Fibroblast of villous mesenchyme (primary cell): ENCODE data around the gene RFNG. TPM values are rescaled to one million over a fixed set of nuclear protein-coding genes. Genes with fewer than 3 reads are reported as not detected.
"Not testable (repeated sequence)": the region's sequence is repeated elsewhere in the genome, so short reads cannot be mapped to it uniquely, and the experiment has no call there.

Experiments used
- DNase-seq: peaks from one replicate; pipeline ENCODE4 v3.0.0-alpha.2; 2010; ENCODE audit warnings: low read depth
- H3K4me3 ChIP-seq: 2 replicates; pipeline ENCODE4 v1.5.1; 2011; ENCODE audit warnings: low read depth, mild to moderate bottlenecking, low read length
- total RNA-seq: library from RNA; depleted of rRNA; stranded (reverse); fragments of >200 nt; gene quantifications from 2 replicates; pipeline ENCODE4 v1.2.3, GENCODE V29; 2012
- TF ChIP-seq, protein P1 (sequence below): IDR thresholded peaks from 2 replicates; pipeline ENCODE4 v1.5.1; 2012; ENCODE audit warnings: low read depth, mild to moderate bottlenecking, low read length; ENCODE audit not compliant: insufficient read depth

Gene RFNG
- total RNA-seq, 1 donor = 47.5 TPM

GRCh38 chr17:82039695-82040299 is 11.8 kb downstream of the RFNG start:
- DNase-seq = no peak
- no peak overlapping the region for H3K4me3 ChIP-seq
- TF ChIP-seq, protein P1, sequence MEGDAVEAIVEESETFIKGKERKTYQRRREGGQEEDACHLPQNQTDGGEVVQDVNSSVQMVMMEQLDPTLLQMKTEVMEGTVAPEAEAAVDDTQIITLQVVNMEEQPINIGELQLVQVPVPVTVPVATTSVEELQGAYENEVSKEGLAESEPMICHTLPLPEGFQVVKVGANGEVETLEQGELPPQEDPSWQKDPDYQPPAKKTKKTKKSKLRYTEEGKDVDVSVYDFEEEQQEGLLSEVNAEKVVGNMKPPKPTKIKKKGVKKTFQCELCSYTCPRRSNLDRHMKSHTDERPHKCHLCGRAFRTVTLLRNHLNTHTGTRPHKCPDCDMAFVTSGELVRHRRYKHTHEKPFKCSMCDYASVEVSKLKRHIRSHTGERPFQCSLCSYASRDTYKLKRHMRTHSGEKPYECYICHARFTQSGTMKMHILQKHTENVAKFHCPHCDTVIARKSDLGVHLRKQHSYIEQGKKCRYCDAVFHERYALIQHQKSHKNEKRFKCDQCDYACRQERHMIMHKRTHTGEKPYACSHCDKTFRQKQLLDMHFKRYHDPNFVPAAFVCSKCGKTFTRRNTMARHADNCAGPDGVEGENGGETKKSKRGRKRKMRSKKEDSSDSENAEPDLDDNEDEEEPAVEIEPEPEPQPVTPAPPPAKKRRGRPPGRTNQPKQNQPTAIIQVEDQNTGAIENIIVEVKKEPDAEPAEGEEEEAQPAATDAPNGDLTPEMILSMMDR = no peak

GRCh38 chr17:82038796-82039409 is 12.7 kb downstream of the RFNG start:
- H3K4me3 ChIP-seq = not testable (repeated sequence)
- DNase-seq = peak; percentile 25

DNA sequence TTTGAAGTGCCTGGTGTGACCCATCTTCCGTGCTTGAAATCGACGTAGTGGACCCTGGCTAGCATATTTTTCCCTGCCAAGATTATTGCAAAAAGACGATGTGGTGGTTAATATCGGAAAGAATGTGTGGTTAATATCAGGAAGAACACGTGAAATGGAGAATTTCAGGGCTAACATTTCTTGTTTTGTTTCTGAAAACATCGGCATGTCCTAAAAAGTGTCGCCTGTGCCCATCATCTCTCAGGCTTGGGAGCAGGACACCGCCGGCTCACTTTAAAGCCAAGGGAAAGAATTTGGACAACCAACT is 13.8 kb downstream of the RFNG start:
- H3K4me3 ChIP-seq = peak overlapping the region; percentile 73
- no peak for DNase-seq
- TF ChIP-seq, protein P1 = no peak

- H3K4me3 ChIP-seq = peak within 1 kb of the TSS; percentile 73
- TF ChIP-seq, protein P1 = peak; percentile 68
- DNase-seq = peak; percentile 96
Measured at GRCh38 chr17:82037092-82037888, 14.3 kb downstream of the RFNG start, which contains the start of gene DCXR. DCXR (minus strand) TSS chr17:82037697; CDS start chr17:82037682, 15 bp downstream.

DNA sequence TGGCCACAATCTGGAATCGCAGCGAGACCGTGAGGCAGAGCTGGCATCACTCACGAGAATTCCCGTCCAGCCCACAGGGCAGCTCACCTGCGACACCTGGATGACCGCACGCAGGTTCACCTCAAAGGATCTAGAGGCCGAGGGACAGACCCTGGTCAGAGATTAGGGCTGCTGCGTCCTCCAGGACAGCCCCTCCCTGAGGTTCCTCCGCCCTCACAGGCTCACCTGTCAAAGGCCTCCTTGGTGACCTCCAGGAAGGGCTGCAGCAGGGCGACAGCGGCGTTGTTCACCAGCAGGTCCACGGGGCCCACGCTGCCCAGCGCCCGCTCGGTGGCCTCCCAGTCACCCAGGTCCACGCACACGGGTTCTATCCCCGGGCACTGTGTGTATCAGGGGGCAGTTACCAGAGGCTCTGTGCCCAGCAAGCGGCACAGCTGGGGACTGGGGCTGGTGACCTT is 14.9 kb downstream of the RFNG start:
- TF ChIP-seq, protein P1 = no peak

GRCh38 chr17:82035956-82036633 is 15.5 kb downstream of the RFNG start:
- DNase-seq = no peak
- TF ChIP-seq, protein P1 = no peak
- H3K4me3 ChIP-seq = peak overlapping the region; percentile 73

More for the DNA sequence above, 14.9 kb downstream of the RFNG start:
- no peak for DNase-seq
- H3K4me3 ChIP-seq = peak overlapping the region; percentile 73

DNA sequence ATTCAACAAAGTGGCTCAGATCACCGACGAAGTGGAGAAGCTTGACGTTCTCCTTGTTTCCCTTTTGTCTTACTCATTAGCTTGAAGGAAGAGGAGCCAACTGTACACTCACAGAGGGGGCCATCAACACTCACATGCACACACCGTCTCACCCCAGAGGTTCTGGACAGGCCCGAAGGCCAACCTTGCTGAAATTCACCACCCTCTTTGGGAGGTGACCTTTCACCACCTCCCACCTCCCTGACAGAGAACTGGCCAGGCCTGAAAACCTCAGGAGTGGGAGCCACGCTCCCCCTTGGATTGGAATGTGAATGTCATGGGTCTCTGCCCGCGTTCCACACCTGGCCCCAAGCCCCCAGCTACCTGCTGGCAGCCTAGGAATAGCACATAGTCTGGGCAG is 16.1 kb downstream of the RFNG start:
- no peak for DNase-seq
- TF ChIP-seq, protein P1 = no peak
- H3K4me3 ChIP-seq = no peak overlapping the region
